Measurements from ENCODE around the gene LIN54.

DNA sequence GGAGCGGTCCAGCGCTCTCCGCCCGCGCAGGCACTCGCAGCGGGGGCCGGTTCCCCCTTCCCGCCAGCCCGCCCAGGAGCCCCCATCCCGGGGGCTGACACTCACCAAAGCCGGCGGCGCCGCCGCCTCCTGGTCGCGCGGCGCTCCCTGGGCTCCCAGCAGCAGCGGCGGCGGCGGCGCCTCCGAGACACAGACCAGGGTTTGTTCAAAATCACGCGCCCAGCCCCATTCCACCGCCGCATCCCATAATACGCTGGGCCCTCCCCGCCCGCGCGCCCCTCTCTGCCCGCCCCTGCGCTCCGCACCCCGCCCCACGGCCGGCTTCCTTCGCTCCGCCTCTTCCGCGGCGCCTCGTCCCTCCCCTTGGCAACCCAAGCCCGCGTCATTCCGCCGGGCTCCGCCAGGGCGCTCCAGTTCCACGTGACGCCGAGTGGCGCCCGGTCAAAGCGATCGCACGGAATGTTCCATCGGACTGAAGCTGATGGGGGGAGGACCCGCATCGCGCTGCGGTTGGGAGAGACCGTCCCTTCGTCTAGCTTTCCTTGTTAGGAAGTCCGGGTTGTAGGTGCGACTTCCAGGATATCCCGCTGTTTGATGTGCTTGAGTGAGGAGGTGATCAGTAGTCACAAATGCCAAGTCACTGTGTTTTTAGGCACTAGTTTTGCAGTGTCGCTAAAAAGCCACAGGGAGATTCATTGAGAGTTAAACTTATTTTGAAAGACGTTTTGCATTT, 2.2 kb upstream of the LIN54 start:
- TF ChIP-seq SIN3A (IDR thresholded peaks at IDR 0.05; ENCODE audit: borderline replicate concordance, insufficient read depth, low read depth, low read length) (peak; percentile 33; the same call in 1 of the 2 replicates), REST (IDR thresholded peaks at IDR 0.05; ENCODE audit: insufficient read depth in 1 of 2, low read depth in 2 of 2, low read length in 1 of 2) (peak in 1 of 2 experiments; percentile 27; a peak in 1 of 4 replicates)
